IPS DF 6.9 (cell line): ENCODE measurements around the gene STUB1.

ENCODE experiments used
- DNase-seq: peaks from one replicate; pipeline ENCODE4 v3.0.0-alpha.2; 2013; ENCODE audit warnings: low read depth, low spot score
- H3K27ac ChIP-seq: one replicate; pipeline ENCODE4 v1.5.1; 2013; ENCODE audit warnings: low read length, control low read depth
- H3K27me3 ChIP-seq: 2 replicates; pipeline ENCODE4 v1.6.1; 2013; ENCODE audit warnings: mild to moderate bottlenecking, low read length; ENCODE audit not compliant: control insufficient read depth, insufficient read depth
- H3K36me3 ChIP-seq: 2 replicates; pipeline ENCODE4 v1.6.1; 2013; ENCODE audit warnings: low read length; ENCODE audit not compliant: control insufficient read depth, insufficient read depth
- H3K4me1 ChIP-seq: 2 replicates; pipeline ENCODE4 v1.6.1; 2013; ENCODE audit warnings: low read length; ENCODE audit not compliant: control insufficient read depth, insufficient read depth
- H3K4me3 ChIP-seq: 2 replicates; pipeline ENCODE4 v1.5.1; 2013; ENCODE audit warnings: mild to moderate bottlenecking, low read length
- H3K9me3 ChIP-seq: 2 replicates; pipeline ENCODE4 v1.6.1; 2013; ENCODE audit warnings: low read length, inconsistent platforms; ENCODE audit not compliant: control insufficient read depth, insufficient read depth
- WGBS: extraction: QIAGEN DNeasy Blood & Tissue Kit; methylation state at CpG from one replicate; pipeline ENCODE4 v1.1.7; 2013; ENCODE audit warnings: mixed read lengths, missing lambda C conversion rate; ENCODE audit not compliant: insufficient read length, insufficient coverage; 5-methylcytosine and 5-hydroxymethylcytosine counted together

Gene STUB1

GRCh38 chr16:680967-681745, 946 bp downstream of the STUB1 start:
- peak overlapping the region; percentile 65; the same call in 1 of the 2 replicates for H3K4me3 ChIP-seq
- DNase-seq, result no peak
- H3K4me1 ChIP-seq, result peaks cover 9% of the 10 kb centered on the region
- no CpG with 5 or more reads among the region's 44 CpGs for WGBS
- peaks cover 19% of the 10 kb centered on the region for H3K36me3 ChIP-seq
- H3K9me3 ChIP-seq, result no peaks in the 10 kb centered on the region
- no peaks in the 10 kb centered on the region for H3K27me3 ChIP-seq
- no peak overlapping the region for H3K27ac ChIP-seq

GRCh38 chr16:681746-682427, 1.7 kb downstream of the STUB1 start:
- no peak overlapping the region for H3K27ac ChIP-seq
- WGBS, result no CpG with 5 or more reads among the region's 28 CpGs
- peaks cover 9% of the 10 kb centered on the region for H3K4me1 ChIP-seq
- no peak overlapping the region for H3K4me3 ChIP-seq
- no peak for DNase-seq
- peaks cover 23% of the 10 kb centered on the region for H3K36me3 ChIP-seq
- no peaks in the 10 kb centered on the region for H3K9me3 ChIP-seq
- no peaks in the 10 kb centered on the region for H3K27me3 ChIP-seq

GRCh38 chr16:682493-683395, 2.5 kb downstream of the STUB1 start:
- H3K27ac ChIP-seq, result no peak overlapping the region
- no peak for DNase-seq
- H3K4me1 ChIP-seq, result peaks cover 5% of the 10 kb centered on the region
- no CpG with 5 or more reads among the region's 36 CpGs for WGBS
- H3K36me3 ChIP-seq, result peaks cover 28% of the 10 kb centered on the region
- no peaks in the 10 kb centered on the region for H3K27me3 ChIP-seq
- no peak overlapping the region for H3K4me3 ChIP-seq
- H3K9me3 ChIP-seq, result no peaks in the 10 kb centered on the region

- H3K27ac ChIP-seq, result no peak overlapping the region
- peak overlapping the region; percentile 94 for H3K4me3 ChIP-seq
- H3K9me3 ChIP-seq, result no peaks in the 10 kb centered on the region
- H3K27me3 ChIP-seq, result no peaks in the 10 kb centered on the region
- WGBS, result no CpG with 5 or more reads among the region's 57 CpGs
- peaks cover 28% of the 10 kb centered on the region for H3K36me3 ChIP-seq
- DNase-seq, result no peak
- peaks cover 5% of the 10 kb centered on the region for H3K4me1 ChIP-seq
Measured at GRCh38 chr16:683396-684070, 3.3 kb downstream of the STUB1 start.

GRCh38 chr16:684071-684794, 4.0 kb downstream of the STUB1 start, which contains the start of gene JMJD8:
JMJD8 (minus strand) TSS chr16:684334; CDS start chr16:684319, 15 bp downstream.
- no CpG with 5 or more reads among the region's 91 CpGs for WGBS
- no peak within 1 kb of the TSS for H3K27ac ChIP-seq
- peaks cover 31% of the 10 kb centered on the region for H3K36me3 ChIP-seq
- no peaks in the 10 kb centered on the region for H3K9me3 ChIP-seq
- H3K4me1 ChIP-seq, result peaks cover 3% of the 10 kb centered on the region; the same call in 1 of the 2 replicates
- H3K27me3 ChIP-seq, result no peaks in the 10 kb centered on the region
- DNase-seq, result no peak
- H3K4me3 ChIP-seq, result peak within 1 kb of the TSS; percentile 94

GRCh38 chr16:684961-685696, 4.9 kb downstream of the STUB1 start:
- no peak overlapping the region for H3K27ac ChIP-seq
- H3K4me1 ChIP-seq, result peaks cover 8% of the 10 kb centered on the region
- H3K4me3 ChIP-seq, result no peak overlapping the region
- WGBS, result no CpG with 5 or more reads among the region's 61 CpGs
- no peaks in the 10 kb centered on the region for H3K9me3 ChIP-seq
- no peak for DNase-seq
- H3K36me3 ChIP-seq, result peaks cover 32% of the 10 kb centered on the region
- no peaks in the 10 kb centered on the region for H3K27me3 ChIP-seq

GRCh38 chr16:685967-686366, 5.8 kb downstream of the STUB1 start:
- no peaks in the 10 kb centered on the region for H3K9me3 ChIP-seq
- H3K4me1 ChIP-seq, result peaks cover 8% of the 10 kb centered on the region
- H3K27me3 ChIP-seq, result no peaks in the 10 kb centered on the region
- no CpG with 5 or more reads among the region's 10 CpGs for WGBS
- H3K36me3 ChIP-seq, result peaks cover 32% of the 10 kb centered on the region
- H3K27ac ChIP-seq, result no peak overlapping the region
- no peak for DNase-seq
- no peak overlapping the region for H3K4me3 ChIP-seq

- peaks cover 32% of the 10 kb centered on the region for H3K36me3 ChIP-seq
- WGBS, result no CpG with 5 or more reads among the region's 51 CpGs
- no peak overlapping the region for H3K27ac ChIP-seq
- H3K4me1 ChIP-seq, result peaks cover 6% of the 10 kb centered on the region
- H3K4me3 ChIP-seq, result no peak overlapping the region
- no peaks in the 10 kb centered on the region for H3K27me3 ChIP-seq
- H3K9me3 ChIP-seq, result no peaks in the 10 kb centered on the region
- no peak for DNase-seq
Measured at GRCh38 chr16:686459-687260, 6.5 kb downstream of the STUB1 start.
